GM12878 (cell line): ENCODE data around the gene ATP5MK. TPM values are rescaled to one million over a fixed set of nuclear protein-coding genes. Genes with fewer than 3 reads are reported as not detected.

Experiments used
- ATAC-seq: fragments of 200-7000 bp; cut with Tn5 transposase; 3 replicates; pipeline ENCODE4 v1.9.1; 2020; ENCODE audit warnings: mild to moderate bottlenecking, moderate library complexity
- BruUV-seq: library from RNA; stranded (reverse); fragments of 400-500 nt; replicated peaks from 2 replicates; lab custom pipeline; 2021; lab: Mats Ljungman, UMichigan
- CTCF ChIA-PET: fragments of 300-600 bp; sonication (Branson Sonifier 250); formaldehyde crosslinking; extraction: SDS; loops from one replicate; lab custom pipeline; 2021; ENCODE audit warnings: inconsistent platforms; lab: Yijun Ruan, JAX
- POLR2A ChIA-PET: fragments of 350-600 bp; formaldehyde crosslinking; extraction: SDS; loops from one replicate; lab custom pipeline; 2021; ENCODE audit warnings: inconsistent platforms; lab: Charles Lee
- RAD21 ChIA-PET: fragments of 300-600 bp; sonication (Branson Sonifier 250); formaldehyde crosslinking; loops from one replicate; lab custom pipeline; 2023; ENCODE audit warnings: antibody characterized with exemption; ENCODE audit not compliant: unreplicated experiment; lab: Charles Lee
- SMC1A ChIA-PET: fragments of 300-600 bp; sonication (Branson Sonifier 250); formaldehyde crosslinking; loops from one replicate; lab custom pipeline; 2023; ENCODE audit not compliant: unreplicated experiment, uncharacterized antibody; lab: Charles Lee
- DNase-seq: peaks from one replicate; pipeline ENCODE4 v3.0.0-alpha.2; 2011; ENCODE audit warnings: low read depth, low spot score
- FAIRE-seq: peaks from 3 replicates; lab custom pipeline; 2011; peaks lifted over from hg19 to GRCh38; lab: Jason Lieb, UNC
- H2AFZ ChIP-seq: 2 replicates; pipeline ENCODE4 v1.6.0; 2011; ENCODE audit warnings: low read depth, low read length, control low read depth; ENCODE audit not compliant: control insufficient read depth
- H3K27ac ChIP-seq: 2 replicates; pipeline ENCODE4 v1.5.1; 2011; ENCODE audit warnings: control low read depth; ENCODE audit not compliant: control insufficient read depth, insufficient read depth
- H3K27me3 ChIP-seq, 2 experiments: replicated peaks in 1 of 2; 2 replicates each; pipeline versions ENCODE4 v1.6.0 to v1.6.1; 2011; ENCODE audit warnings: low read length in 1 of 2; ENCODE audit not compliant: control insufficient read depth in 2 of 2, insufficient read depth in 2 of 2
- H3K36me3 ChIP-seq, 2 experiments: 2 replicates each; pipeline ENCODE4 v1.5.1; 2011; ENCODE audit warnings: low read length in 1 of 2; ENCODE audit not compliant: control insufficient read depth in 2 of 2, insufficient read depth in 2 of 2
- H3K4me1 ChIP-seq: 2 replicates; pipeline ENCODE4 v1.6.1; 2011; ENCODE audit warnings: mild to moderate bottlenecking, low read length, moderate library complexity, mixed read lengths; ENCODE audit not compliant: control insufficient read depth, insufficient read depth
- H3K4me2 ChIP-seq: 2 replicates; pipeline ENCODE4 v1.6.0; 2011; ENCODE audit warnings: control low read depth; ENCODE audit not compliant: control insufficient read depth, insufficient read depth
- H3K4me3 ChIP-seq: fragments of 200-600 bp; sonication (generic); 2 replicates; pipeline ENCODE4 v1.5.1; 2016
- H3K79me2 ChIP-seq: 2 replicates; pipeline ENCODE4 v1.6.0; 2011; ENCODE audit warnings: low read length; ENCODE audit not compliant: control insufficient read depth, insufficient read depth
- H3K9ac ChIP-seq: 2 replicates; pipeline ENCODE4 v1.8.0; 2011; ENCODE audit warnings: low read length, control low read depth, mixed read lengths; ENCODE audit not compliant: control insufficient read depth, insufficient read depth
- H3K9me3 ChIP-seq: replicated peaks from 3 replicates; pipeline ENCODE4 v1.5.1; 2011; ENCODE audit warnings: mild to moderate bottlenecking, low read length; ENCODE audit not compliant: control insufficient read depth, insufficient read depth
- H4K20me1 ChIP-seq: 2 replicates; pipeline ENCODE4 v1.6.0; 2011; ENCODE audit not compliant: control insufficient read depth, insufficient read depth
- BACH1 ChIP-seq: fragments of 450-650 bp; IDR thresholded peaks from 2 replicates; pipeline ENCODE4 v1.6.1; 2017; ENCODE audit warnings: mild to moderate bottlenecking, borderline replicate concordance
- CREB1 ChIP-seq: IDR thresholded peaks from 2 replicates; pipeline ENCODE4 v1.6.1; 2012; ENCODE audit warnings: low read depth, mild to moderate bottlenecking, inconsistent platforms
- ELK1 ChIP-seq: IDR thresholded peaks from 2 replicates; pipeline ENCODE4 v1.6.1; 2012; ENCODE audit warnings: low read depth, low read length, improper control_type of control experiment
- ESRRA ChIP-seq: IDR thresholded peaks from 2 replicates; pipeline ENCODE4 v1.6.1; 2012; ENCODE audit warnings: mild to moderate bottlenecking, low read length, improper control_type of control experiment
- FOS ChIP-seq: IDR thresholded peaks from 3 replicates; pipeline ENCODE4 v1.6.1; 2011; ENCODE audit warnings: borderline replicate concordance; ENCODE audit not compliant: insufficient read length; ENCODE audit errors: extremely low read depth
- HDAC2 ChIP-seq: fragments of 200-600 bp; sonication (generic); IDR thresholded peaks from 2 replicates; pipeline ENCODE4 v1.6.1; 2017
- IKZF1 ChIP-seq: fragments of 450-650 bp; conservative IDR thresholded peaks from 2 replicates; pipeline ENCODE4 v1.6.1; 2017; ENCODE audit warnings: antibody characterized with exemption, mild to moderate bottlenecking
- JUNB ChIP-seq: IDR thresholded peaks from 2 replicates; pipeline ENCODE4 v1.6.1; 2016; ENCODE audit warnings: antibody characterized with exemption, mild to moderate bottlenecking
- POLR2A ChIP-seq: IDR thresholded peaks from 2 replicates; pipeline ENCODE4 v1.6.1; 2011; ENCODE audit warnings: low read depth, mild to moderate bottlenecking, low read length
- POLR2AphosphoS5 ChIP-seq: IDR thresholded peaks from 2 replicates; pipeline ENCODE4 v1.6.1; 2011; ENCODE audit warnings: mild to moderate bottlenecking, low read length, inconsistent platforms
- POU2F2 ChIP-seq: IDR thresholded peaks from 3 replicates; pipeline ENCODE4 v1.6.1; 2011; ENCODE audit warnings: low read depth, mild to moderate bottlenecking, low read length, borderline replicate concordance
- SIN3A ChIP-seq: IDR thresholded peaks from 2 replicates; pipeline ENCODE4 v1.6.1; 2012; ENCODE audit warnings: low read depth, low read length, improper control_type of control experiment
- SUZ12 ChIP-seq: fragments of 200-600 bp; sonication (generic); IDR thresholded peaks from one replicate; pipeline ENCODE4 v1.6.1; 2018; ENCODE audit warnings: antibody characterized with exemption, mild to moderate bottlenecking; ENCODE audit not compliant: unreplicated experiment
- TCF3 ChIP-seq: IDR thresholded peaks from 2 replicates; pipeline ENCODE4 v1.6.1; 2012; ENCODE audit warnings: low read depth, mild to moderate bottlenecking, low read length, borderline replicate concordance; ENCODE audit not compliant: insufficient read depth
- YY1 ChIP-seq: IDR thresholded peaks from 2 replicates; pipeline ENCODE4 v1.6.1; 2011; ENCODE audit warnings: low read depth, mild to moderate bottlenecking, low read length
- ZBTB33 ChIP-seq: fragments of 450-650 bp; IDR thresholded peaks from 2 replicates; pipeline ENCODE4 v1.6.1; 2017; ENCODE audit warnings: mild to moderate bottlenecking
- ZNF384 ChIP-seq: IDR thresholded peaks from 2 replicates; pipeline ENCODE4 v1.6.1; 2012; ENCODE audit warnings: low read depth, mild to moderate bottlenecking, low read length, improper control_type of control experiment, borderline replicate concordance
- WGBS: methylation state at CpG from one replicate; pipeline ENCODE4 v1.1.6; 2016; ENCODE audit warnings: low lambda C conversion rate; ENCODE audit not compliant: insufficient replicate concordance, insufficient coverage; ENCODE audit errors: missing lambda C conversion rate; 5-methylcytosine and 5-hydroxymethylcytosine counted together
- in situ Hi-C: fragments of 300-500 bp; cut with MboI; formaldehyde crosslinking; loops from 9 replicates; pipeline ENCODE4 v1.14.3; 2018; ENCODE audit warnings: mixed read lengths
- intact Hi-C: fragments of 100-400 bp; cut with micrococcal nuclease; formaldehyde crosslinking; loops from one replicate; pipeline ENCODE4 v1.14.2; 2022; ENCODE audit not compliant: unreplicated experiment
- polyA plus RNA-seq, 11 experiments: library from polyadenylated mRNA; depleted of rRNA in 4 of 11; unstranded in 6 of 11; stranded (reverse) in 5 of 11; fragments of >200 nt; fragmentation: Nextera tagmentation in 4 of 11; fragmentation: Illumina TruSeq in 1 of 11; extraction: Ambion mirVana in 4 of 11; extraction: Trizol in 1 of 11; gene quantifications; 1 replicate in 1 of 11; 2 replicates in 10 of 11; pipeline versions ENCODE4 v1.2.1 to v1.2.3, GENCODE V29; 2011 to 2016; ENCODE audit warnings: inconsistent platforms in 2 of 11, missing spikeins in 2 of 11, low read depth in 1 of 11
- total RNA-seq, 4 experiments: library from RNA; depleted of rRNA in 3 of 4; stranded (reverse); fragments of >200 nt in 3 of 4; fragmentation: Illumina TruSeq in 1 of 4; extraction: Trizol in 1 of 4; gene quantifications; 2 replicates each; pipeline versions ENCODE4 v1.2.1 to v1.2.3, GENCODE V29; 2013 to 2021
- TF ChIP-seq, protein P1 (sequence below): fragments of 450-650 bp; formaldehyde crosslinking; IDR thresholded peaks from 2 replicates; pipeline ENCODE4 v1.5.0; 2022; ENCODE audit warnings: mild to moderate bottlenecking, missing genetic modification characterization

Gene ATP5MK
- total and polyA plus RNA-seq, 10 of the 15 experiments (the other 5 are each of a cell fraction or from before 2014, with no cell fraction given), result 240 to 1,790 (median 626) TPM

- BruUV-seq, result TSS peak; percentile 57
- H3K4me3 ChIP-seq, result peak within 1 kb of the TSS; percentile 85
- H3K4me2 ChIP-seq, result peak within 1 kb of the TSS; percentile 99
- ChIA-PET SMC1A (interaction anchor here (1.0 kb wide), 1 partner anchor 59 kb away, joined by 3 read pairs; no protein-coding TSS in a partner anchor), CTCF (interaction anchor here (0.6 to 0.7 kb wide), 4 partner anchors 16 to 1465 kb away, joined by 3 to 4 read pairs (median 3); no protein-coding TSS in a partner anchor), RAD21 (no interaction called here), POLR2A (interaction anchor here (0.6 to 1.9 kb wide), 6 partner anchors 16 to 66 kb away, joined by 3 to 8 read pairs (median 3); no protein-coding TSS in a partner anchor)
- H3K79me2 ChIP-seq, result peaks cover 15% of the 10 kb centered on the region
- peak; percentile 90 for FAIRE-seq
- no peak for DNase-seq
- peak within 1 kb of the TSS; percentile 99 for H2AFZ ChIP-seq
- no peaks in the 10 kb centered on the region for H3K4me1 ChIP-seq
- H3K27ac ChIP-seq, result peak within 1 kb of the TSS; percentile 82
- no peaks in the 10 kb centered on the region for H4K20me1 ChIP-seq
- peak; percentile 94 for ATAC-seq
- no peaks in the 10 kb centered on the region for H3K27me3 ChIP-seq
- H3K9me3 ChIP-seq, result no peaks in the 10 kb centered on the region
- under 1% methylated on average over 67 of the region's 82 CpGs for WGBS
- in situ Hi-C loops, result no loop called here
- peak within 1 kb of the TSS; percentile 84 for H3K9ac ChIP-seq
- no peaks in the 10 kb centered on the region; a peak in 1 of 4 replicates for H3K36me3 ChIP-seq
- intact Hi-C loops, result loop anchor here (2.0 to 5.0 kb wide), 2 partner anchors 18 to 47 kb away; partner anchors contain the start of genes ATP5MK and PDCD11
- TF ChIP-seq CREB1, result 0 out of 2 replicates have a peak, but pooled peaks have one; percentile 36
- TF ChIP-seq POLR2AphosphoS5, result peak; percentile 68; the same call in 1 of the 2 replicates
- TF ChIP-seq FOS, result no peak
- no peak for TF ChIP-seq SUZ12
- 0 out of 2 replicates have a peak, but pooled peaks have one; percentile 22 for TF ChIP-seq TCF3
- peak; percentile 72 for TF ChIP-seq YY1
- TF ChIP-seq POLR2A, result peak; percentile 82
- TF ChIP-seq IKZF1, result peak; percentile 88
- 0 out of 3 replicates have a peak, but pooled peaks have one; percentile 14 for TF ChIP-seq POU2F2
- TF ChIP-seq ELK1, result no peak
- no peak for TF ChIP-seq ZBTB33
- TF ChIP-seq, protein P1, sequence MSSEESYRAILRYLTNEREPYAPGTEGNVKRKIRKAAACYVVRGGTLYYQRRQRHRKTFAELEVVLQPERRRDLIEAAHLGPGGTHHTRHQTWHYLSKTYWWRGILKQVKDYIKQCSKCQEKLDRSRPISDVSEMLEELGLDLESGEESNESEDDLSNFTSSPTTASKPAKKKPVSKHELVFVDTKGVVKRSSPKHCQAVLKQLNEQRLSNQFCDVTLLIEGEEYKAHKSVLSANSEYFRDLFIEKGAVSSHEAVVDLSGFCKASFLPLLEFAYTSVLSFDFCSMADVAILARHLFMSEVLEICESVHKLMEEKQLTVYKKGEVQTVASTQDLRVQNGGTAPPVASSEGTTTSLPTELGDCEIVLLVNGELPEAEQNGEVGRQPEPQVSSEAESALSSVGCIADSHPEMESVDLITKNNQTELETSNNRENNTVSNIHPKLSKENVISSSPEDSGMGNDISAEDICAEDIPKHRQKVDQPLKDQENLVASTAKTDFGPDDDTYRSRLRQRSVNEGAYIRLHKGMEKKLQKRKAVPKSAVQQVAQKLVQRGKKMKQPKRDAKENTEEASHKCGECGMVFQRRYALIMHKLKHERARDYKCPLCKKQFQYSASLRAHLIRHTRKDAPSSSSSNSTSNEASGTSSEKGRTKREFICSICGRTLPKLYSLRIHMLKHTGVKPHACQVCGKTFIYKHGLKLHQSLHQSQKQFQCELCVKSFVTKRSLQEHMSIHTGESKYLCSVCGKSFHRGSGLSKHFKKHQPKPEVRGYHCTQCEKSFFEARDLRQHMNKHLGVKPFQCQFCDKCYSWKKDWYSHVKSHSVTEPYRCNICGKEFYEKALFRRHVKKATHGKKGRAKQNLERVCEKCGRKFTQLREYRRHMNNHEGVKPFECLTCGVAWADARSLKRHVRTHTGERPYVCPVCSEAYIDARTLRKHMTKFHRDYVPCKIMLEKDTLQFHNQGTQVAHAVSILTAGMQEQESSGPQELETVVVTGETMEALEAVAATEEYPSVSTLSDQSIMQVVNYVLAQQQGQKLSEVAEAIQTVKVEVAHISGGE (CRISPR knock-in tag), result no peak
- TF ChIP-seq BACH1, result 0 out of 2 replicates have a peak, but pooled peaks have one; percentile 18
- no peak for TF ChIP-seq HDAC2
- TF ChIP-seq JUNB, result no peak
- no peak for TF ChIP-seq SIN3A
- no peak for TF ChIP-seq ESRRA
- TF ChIP-seq ZNF384, result no peak
Observed at GRCh38 chr10:103350517-103351260, 45.6 kb downstream of the ATP5MK start, which contains the start of gene PCGF6. Gene PCGF6 (minus strand): TSS chr10:103351140. CDS start chr10:103351066, 74 bp downstream.
